ENCODE data around the gene N4BP3.

DNA sequence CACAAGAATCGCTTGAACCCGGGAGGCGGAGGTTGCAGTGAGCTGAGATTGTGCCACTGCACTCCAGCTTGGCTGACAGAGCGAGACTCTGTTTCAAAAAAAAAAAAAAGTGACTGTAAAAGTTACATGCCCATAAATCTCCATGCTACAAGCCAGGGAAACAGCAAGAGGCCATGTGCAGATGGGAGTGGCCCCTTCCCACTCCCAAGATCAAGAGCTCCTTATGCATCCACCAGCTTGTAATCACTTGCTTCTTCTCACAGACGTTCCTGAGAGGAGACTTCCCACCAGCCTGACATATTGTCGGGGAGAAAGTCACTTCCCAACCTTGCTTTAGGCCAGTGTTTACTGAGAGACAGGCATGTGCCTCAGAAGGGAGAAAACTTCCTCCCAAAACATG, 45.6 kb upstream of the N4BP3 start:
- TF ChIP-seq CTCF (IDR thresholded peaks at IDR 0.05), result no peak
- TF ChIP-seq POLR2A (IDR thresholded peaks at IDR 0.05), result no peak
